Sigmoid colon (tissue), 4 donors: Measurements from ENCODE around the gene FAM227A.
A peak's percentile ranks its signal among the peaks of the same experiment; 100 is the strongest.

Experiments used
- EP300 ChIP-seq, 4 donors: sonication (generic); formaldehyde crosslinking; IDR thresholded peaks; one replicate each; pipeline ENCODE4 v1.6.1; 2017; ENCODE audit warnings: antibody characterized with exemption in 4 of 4
- POLR2A ChIP-seq, 2 donors: fragments of 450-650 bp; IDR thresholded peaks; one replicate each; pipeline ENCODE4 v1.6.1; 2016; ENCODE audit warnings: antibody characterized with exemption in 2 of 2, mild to moderate bottlenecking in 2 of 2, moderate library complexity in 2 of 2
- POLR2AphosphoS5 ChIP-seq, 4 donors: sonication (generic); formaldehyde crosslinking; IDR thresholded peaks; one replicate each; pipeline ENCODE4 v1.6.1; 2017; ENCODE audit warnings: antibody characterized with exemption in 4 of 4
- TF ChIP-seq, protein P1 (sequence below), 4 experiments: fragments of 450-650 bp in 3 of 4; fragments of 200-600 bp in 1 of 4; IDR thresholded peaks; one replicate each; pipeline ENCODE4 v1.5.1; 2016 to 2019; ENCODE audit warnings: antibody characterized with exemption in 4 of 4, mild to moderate bottlenecking in 3 of 4, moderate library complexity in 2 of 4

DNA sequence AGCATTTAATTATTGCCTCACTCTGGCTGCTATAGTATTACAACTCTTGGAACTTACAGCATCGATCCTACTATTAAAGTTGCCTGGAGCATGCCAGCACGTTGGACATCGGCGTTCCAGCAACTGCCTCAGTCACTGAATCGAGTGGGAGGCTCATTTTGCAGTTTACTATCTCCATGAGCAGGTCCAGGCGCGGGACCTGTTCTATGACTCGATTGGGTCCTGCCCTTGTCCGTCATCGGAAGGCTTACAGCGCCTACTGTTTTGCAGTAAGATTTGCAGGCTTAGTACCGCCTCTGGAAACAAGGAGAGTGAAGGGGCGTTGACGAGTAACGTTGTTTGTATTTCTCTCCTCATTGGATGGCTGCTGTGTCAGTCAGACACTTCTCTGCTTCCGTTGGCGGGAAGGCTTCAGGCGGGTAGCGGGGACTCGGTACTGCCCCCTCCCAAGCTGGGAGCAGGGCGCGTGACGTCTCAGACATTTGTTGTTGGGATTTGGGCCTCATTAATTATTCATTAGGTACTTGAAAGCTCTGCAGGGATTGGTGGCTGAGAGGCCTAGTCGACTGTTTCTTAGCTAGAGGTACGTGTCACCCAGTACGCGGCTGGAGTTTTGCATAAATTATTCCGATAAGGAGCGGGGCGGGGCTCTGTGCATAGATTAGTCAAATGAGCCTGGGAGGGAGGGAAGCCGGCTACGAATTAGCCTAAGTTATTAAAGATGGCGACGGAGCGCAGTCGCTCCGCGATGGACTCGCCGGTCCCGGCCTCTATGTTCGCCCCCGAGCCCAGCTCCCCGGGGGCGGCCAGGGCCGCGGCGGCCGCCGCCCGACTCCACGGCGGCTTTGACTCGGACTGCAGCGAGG, 49.3 kb upstream of the FAM227A start, which contains the start of gene GTPBP1:
- TF ChIP-seq, protein P1, sequence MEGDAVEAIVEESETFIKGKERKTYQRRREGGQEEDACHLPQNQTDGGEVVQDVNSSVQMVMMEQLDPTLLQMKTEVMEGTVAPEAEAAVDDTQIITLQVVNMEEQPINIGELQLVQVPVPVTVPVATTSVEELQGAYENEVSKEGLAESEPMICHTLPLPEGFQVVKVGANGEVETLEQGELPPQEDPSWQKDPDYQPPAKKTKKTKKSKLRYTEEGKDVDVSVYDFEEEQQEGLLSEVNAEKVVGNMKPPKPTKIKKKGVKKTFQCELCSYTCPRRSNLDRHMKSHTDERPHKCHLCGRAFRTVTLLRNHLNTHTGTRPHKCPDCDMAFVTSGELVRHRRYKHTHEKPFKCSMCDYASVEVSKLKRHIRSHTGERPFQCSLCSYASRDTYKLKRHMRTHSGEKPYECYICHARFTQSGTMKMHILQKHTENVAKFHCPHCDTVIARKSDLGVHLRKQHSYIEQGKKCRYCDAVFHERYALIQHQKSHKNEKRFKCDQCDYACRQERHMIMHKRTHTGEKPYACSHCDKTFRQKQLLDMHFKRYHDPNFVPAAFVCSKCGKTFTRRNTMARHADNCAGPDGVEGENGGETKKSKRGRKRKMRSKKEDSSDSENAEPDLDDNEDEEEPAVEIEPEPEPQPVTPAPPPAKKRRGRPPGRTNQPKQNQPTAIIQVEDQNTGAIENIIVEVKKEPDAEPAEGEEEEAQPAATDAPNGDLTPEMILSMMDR (IDR thresholded peaks at IDR 0.05), result no peak
- TF ChIP-seq POLR2A (IDR thresholded peaks at IDR 0.05) (peak; percentile 71 to 86), POLR2AphosphoS5 (IDR thresholded peaks at IDR 0.05) (peak; percentile 70 to 97 (median 84)), EP300 (IDR thresholded peaks at IDR 0.05) (no peak)
